ENCODE data around the gene NEMF. TPM values are rescaled to one million over a fixed set of nuclear protein-coding genes. Genes with fewer than 3 reads are reported as not detected.

Gene NEMF
- polyA plus RNA-seq, 1 experiment = 12.6 TPM

GRCh38 chr14:49853572-49854375, 1.2 kb upstream of the NEMF start:
- ChIA-PET POLR2A (no interaction called here), CTCF (interaction anchor here (0.6 to 4.4 kb wide), 10 partner anchors 8 to 302 kb away, joined by 3 to 71 read pairs (median 5); partner anchors contain the start of genes KLHDC2 and LRR1)
- peak; percentile 76 for TF ChIP-seq CTCF (IDR thresholded peaks at IDR 0.05; ENCODE audit: insufficient read depth, low read depth, low read length)
- DNase-seq (ENCODE audit: low read depth) = no peak
- Histone ChIP-seq H3K27me3 (ENCODE audit: control insufficient read depth, insufficient read depth, low read length) (no peaks in the 10 kb centered on the region), H3K36me3 (ENCODE audit: control insufficient read depth, insufficient read depth, low read length) (no peaks in the 10 kb centered on the region; the same call in 1 of the 2 replicates), H3K4me3 (ENCODE audit: low read depth, low read length) (no peak overlapping the region; the same call in 1 of the 2 replicates)

- Histone ChIP-seq H3K27me3 (ENCODE audit: control insufficient read depth, insufficient read depth, low read length) (no peaks in the 10 kb centered on the region), H3K4me3 (ENCODE audit: low read depth, low read length) (peak overlapping the region; percentile 88), H3K36me3 (ENCODE audit: control insufficient read depth, insufficient read depth, low read length) (no peaks in the 10 kb centered on the region; the same call in 1 of the 2 replicates)
- ChIA-PET POLR2A (interaction anchor here (0.6 kb wide), 1 partner anchor 232 kb away, joined by 3 read pairs; the partner anchor contains the start of genes MGAT2 and RPL36AL), CTCF (interaction anchor here (0.6 to 4.4 kb wide), 20 partner anchors 9 to 387 kb away, joined by 3 to 71 read pairs (median 5); partner anchors contain the start of genes DNAAF2, KLHDC2, LRR1 and VCPKMT)
- TF ChIP-seq CTCF (IDR thresholded peaks at IDR 0.05; ENCODE audit: insufficient read depth, low read depth, low read length) = no peak
- DNase-seq (ENCODE audit: low read depth) = no peak
Measured at GRCh38 chr14:49853158-49853477, 530 bp upstream of the NEMF start.

- H3K4me3 ChIP-seq (ENCODE audit: low read depth, low read length) = peak overlapping the region; percentile 88
- TF ChIP-seq CTCF (IDR thresholded peaks at IDR 0.05; ENCODE audit: insufficient read depth, low read depth, low read length) = no peak
- no peaks in the 10 kb centered on the region for H3K27me3 ChIP-seq (ENCODE audit: control insufficient read depth, insufficient read depth, low read length)
- no peak for DNase-seq (ENCODE audit: low read depth)
- CTCF ChIA-PET = interaction anchor here (0.6 to 4.4 kb wide), 18 partner anchors 9 to 469 kb away, joined by 3 to 71 read pairs (median 4); partner anchors contain the start of genes DNAAF2 and LRR1
- H3K36me3 ChIP-seq (ENCODE audit: control insufficient read depth, insufficient read depth, low read length) = no peaks in the 10 kb centered on the region; the same call in 1 of the 2 replicates
- POLR2A ChIA-PET = no interaction called here
Measured at GRCh38 chr14:49851813-49852212, 775 bp downstream of the NEMF start.

- no peaks in the 10 kb centered on the region for H3K27me3 ChIP-seq (ENCODE audit: control insufficient read depth, insufficient read depth, low read length)
- TF ChIP-seq CTCF (IDR thresholded peaks at IDR 0.05; ENCODE audit: insufficient read depth, low read depth, low read length) = no peak
- peaks cover 2% of the 10 kb centered on the region; the same call in 1 of the 2 replicates for H3K36me3 ChIP-seq (ENCODE audit: control insufficient read depth, insufficient read depth, low read length)
- no peak for DNase-seq (ENCODE audit: low read depth)
- ChIA-PET POLR2A (interaction anchor here (0.6 to 0.7 kb wide), 3 partner anchors 46 to 377 kb away, joined by 4 to 18 read pairs (median 12); no protein-coding TSS in a partner anchor), CTCF (interaction anchor here (1.3 to 5.2 kb wide), 2 partner anchors 13 to 16 kb away, joined by 3 to 23 read pairs; no protein-coding TSS in a partner anchor)
- H3K4me3 ChIP-seq (ENCODE audit: low read depth, low read length) = no peak overlapping the region
Measured at GRCh38 chr14:49849213-49849847, 3.3 kb downstream of the NEMF start.

- H3K4me3 ChIP-seq (ENCODE audit: low read depth, low read length) = no peak overlapping the region
- no peak for TF ChIP-seq CTCF (IDR thresholded peaks at IDR 0.05; ENCODE audit: insufficient read depth, low read depth, low read length)
- DNase-seq (ENCODE audit: low read depth) = no peak
- ChIA-PET POLR2A (no interaction called here), CTCF (interaction anchor here (1.2 to 3.5 kb wide), 3 partner anchors 9 to 194 kb away, joined by 3 to 21 read pairs (median 3); partner anchors contain the start of gene DNAAF2)
- no peaks in the 10 kb centered on the region for H3K27me3 ChIP-seq (ENCODE audit: control insufficient read depth, insufficient read depth, low read length)
- H3K36me3 ChIP-seq (ENCODE audit: control insufficient read depth, insufficient read depth, low read length) = peaks cover 7% of the 10 kb centered on the region
Measured at GRCh38 chr14:49828640-49829039, 23.9 kb downstream of the NEMF start.

All from BJ (cell line).